ENCODE measurements around the gene ATP10B.

GRCh38 chr5:160537116-160537515 lies 314.9 kb downstream of the ATP10B start:
- TF ChIP-seq CTCF (conservative IDR thresholded peaks at IDR 0.05): no peak
- no peak for TF ChIP-seq ZFX (IDR thresholded peaks at IDR 0.05)
